Glutamatergic neuron (in vitro differentiated cells): ENCODE results near the gene STK39. TPM values are rescaled to one million over a fixed set of nuclear protein-coding genes. Genes with fewer than 3 reads are reported as not detected.

Experiments used
- DNase-seq: peaks from one replicate; pipeline ENCODE4 v3.0.0; 2022
- H3K27ac Mint-ChIP-seq: one replicate; pipeline ENCODE4 v1.8.0; 2020; ENCODE audit warnings: mild to moderate bottlenecking, mixed read lengths, inconsistent platforms; ENCODE audit not compliant: unreplicated experiment
- H3K27me3 Mint-ChIP-seq: one replicate; pipeline ENCODE4 v1.8.0; 2020; ENCODE audit warnings: mild to moderate bottlenecking, moderate library complexity, mixed read lengths, inconsistent platforms; ENCODE audit not compliant: unreplicated experiment
- H3K36me3 Mint-ChIP-seq: one replicate; pipeline ENCODE4 v1.8.0; 2020; ENCODE audit warnings: mild to moderate bottlenecking, mixed read lengths, inconsistent platforms; ENCODE audit not compliant: unreplicated experiment
- H3K4me1 Mint-ChIP-seq: one replicate; pipeline ENCODE4 v1.8.0; 2020; ENCODE audit warnings: mild to moderate bottlenecking, low read depth, mixed read lengths, inconsistent platforms; ENCODE audit not compliant: unreplicated experiment
- H3K4me3 Mint-ChIP-seq: one replicate; pipeline ENCODE4 v1.8.0; 2020; ENCODE audit warnings: mild to moderate bottlenecking, mixed read lengths, inconsistent platforms; ENCODE audit not compliant: unreplicated experiment
- H3K9me3 Mint-ChIP-seq: one replicate; pipeline ENCODE4 v1.8.0; 2020; ENCODE audit warnings: mild to moderate bottlenecking, moderate library complexity, mixed read lengths, inconsistent platforms; ENCODE audit not compliant: unreplicated experiment
- total RNA-seq: library from RNA; stranded (reverse); fragmentation: NEBNext Ultra II Directional; extraction: Animal tissue kit (Norgen Biotek cat#: 25700); gene quantifications from one replicate; pipeline ENCODE4 v1.2.1, GENCODE V29; 2021; ENCODE audit not compliant: unreplicated experiment
- TF ChIP-seq, protein P1 (sequence below): fragments of 200-600 bp; sonication (generic); IDR thresholded peaks from one replicate; pipeline ENCODE4 v1.5.0; 2021; ENCODE audit not compliant: partially characterized antibody, unreplicated experiment

The STK39 gene
- total RNA-seq, 1 donor from 2014 or later = 35.9 TPM

DNA sequence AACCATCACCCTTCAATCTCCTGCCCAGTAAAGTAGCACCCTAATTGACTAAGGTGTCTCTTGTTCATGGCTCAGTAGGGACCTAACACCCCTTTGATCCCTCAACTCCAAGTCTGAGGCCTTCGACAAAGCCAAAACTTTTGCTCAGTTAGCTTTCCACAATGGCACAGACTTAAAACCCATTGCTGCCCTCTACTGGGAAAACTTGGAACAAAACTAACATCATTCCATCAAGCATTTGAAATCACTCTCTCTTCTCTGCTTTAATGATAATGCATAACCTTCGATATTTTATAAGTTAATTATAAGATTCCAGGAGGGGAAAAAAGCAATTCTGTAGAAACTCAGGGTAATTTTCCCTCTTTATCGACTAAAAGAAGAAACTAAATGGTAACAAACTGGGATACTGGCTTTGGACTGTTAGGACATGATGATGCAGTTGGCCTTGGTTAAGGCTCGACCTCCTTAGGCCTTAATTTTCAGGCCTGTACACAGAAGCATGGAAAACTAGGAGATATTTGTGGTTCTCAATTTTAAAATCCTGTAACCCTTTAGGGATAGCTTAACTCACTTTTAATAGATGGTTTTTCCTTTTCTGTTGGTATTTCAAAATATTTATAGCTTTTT lies 127.8 kb downstream of the STK39 start:
- H3K27me3 Mint-ChIP-seq = no peaks in the 10 kb centered on the region
- no peak overlapping the region for H3K27ac Mint-ChIP-seq
- no peaks in the 10 kb centered on the region for H3K4me1 Mint-ChIP-seq
- no peaks in the 10 kb centered on the region for H3K9me3 Mint-ChIP-seq
- no peak overlapping the region for H3K4me3 Mint-ChIP-seq
- TF ChIP-seq, protein P1, sequence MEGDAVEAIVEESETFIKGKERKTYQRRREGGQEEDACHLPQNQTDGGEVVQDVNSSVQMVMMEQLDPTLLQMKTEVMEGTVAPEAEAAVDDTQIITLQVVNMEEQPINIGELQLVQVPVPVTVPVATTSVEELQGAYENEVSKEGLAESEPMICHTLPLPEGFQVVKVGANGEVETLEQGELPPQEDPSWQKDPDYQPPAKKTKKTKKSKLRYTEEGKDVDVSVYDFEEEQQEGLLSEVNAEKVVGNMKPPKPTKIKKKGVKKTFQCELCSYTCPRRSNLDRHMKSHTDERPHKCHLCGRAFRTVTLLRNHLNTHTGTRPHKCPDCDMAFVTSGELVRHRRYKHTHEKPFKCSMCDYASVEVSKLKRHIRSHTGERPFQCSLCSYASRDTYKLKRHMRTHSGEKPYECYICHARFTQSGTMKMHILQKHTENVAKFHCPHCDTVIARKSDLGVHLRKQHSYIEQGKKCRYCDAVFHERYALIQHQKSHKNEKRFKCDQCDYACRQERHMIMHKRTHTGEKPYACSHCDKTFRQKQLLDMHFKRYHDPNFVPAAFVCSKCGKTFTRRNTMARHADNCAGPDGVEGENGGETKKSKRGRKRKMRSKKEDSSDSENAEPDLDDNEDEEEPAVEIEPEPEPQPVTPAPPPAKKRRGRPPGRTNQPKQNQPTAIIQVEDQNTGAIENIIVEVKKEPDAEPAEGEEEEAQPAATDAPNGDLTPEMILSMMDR = peak; percentile 65
- DNase-seq = no peak
- no peaks in the 10 kb centered on the region for H3K36me3 Mint-ChIP-seq

DNA sequence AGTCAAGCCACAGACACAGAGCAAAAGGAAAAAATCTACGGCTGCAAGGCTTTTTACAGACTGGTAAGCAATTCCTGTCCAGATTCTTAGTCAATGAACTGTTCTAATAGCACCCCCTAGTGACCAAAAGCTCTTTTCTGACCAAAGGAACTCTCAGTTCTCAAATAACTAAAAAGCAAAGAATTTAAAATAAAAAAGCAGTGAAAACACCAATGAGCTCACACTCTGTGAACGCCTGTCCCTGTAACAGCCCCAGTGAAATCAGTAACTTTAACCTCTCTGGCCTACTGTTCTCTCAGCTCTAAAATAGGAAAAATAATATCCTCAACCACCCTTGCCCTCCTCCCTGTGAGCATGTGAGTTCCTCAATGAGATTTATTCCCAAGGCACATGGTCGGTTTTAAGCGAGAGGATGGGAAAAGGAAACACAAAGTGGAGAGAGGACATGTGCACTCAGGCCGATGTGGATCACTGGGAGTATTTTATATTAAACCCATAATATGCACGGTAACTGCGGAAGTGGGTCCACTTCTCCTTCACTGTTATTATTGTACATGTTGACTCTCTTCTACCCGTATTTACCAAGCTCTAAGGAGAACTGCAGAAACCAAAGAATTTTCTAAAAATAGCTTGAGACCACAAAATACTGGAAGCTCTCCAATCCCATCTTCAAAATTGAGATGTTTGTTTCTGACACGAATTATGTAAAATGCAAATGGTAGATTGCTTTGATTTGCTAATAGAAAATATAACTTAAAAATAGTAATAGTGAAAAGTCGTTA lies 128.5 kb downstream of the STK39 start:
- H3K4me1 Mint-ChIP-seq = no peaks in the 10 kb centered on the region
- no peak overlapping the region for H3K4me3 Mint-ChIP-seq
- no peaks in the 10 kb centered on the region for H3K9me3 Mint-ChIP-seq
- H3K27ac Mint-ChIP-seq = no peak overlapping the region
- TF ChIP-seq, protein P1 = peak; percentile 81
- no peak for DNase-seq
- H3K27me3 Mint-ChIP-seq = no peaks in the 10 kb centered on the region
- H3K36me3 Mint-ChIP-seq = no peaks in the 10 kb centered on the region

DNA sequence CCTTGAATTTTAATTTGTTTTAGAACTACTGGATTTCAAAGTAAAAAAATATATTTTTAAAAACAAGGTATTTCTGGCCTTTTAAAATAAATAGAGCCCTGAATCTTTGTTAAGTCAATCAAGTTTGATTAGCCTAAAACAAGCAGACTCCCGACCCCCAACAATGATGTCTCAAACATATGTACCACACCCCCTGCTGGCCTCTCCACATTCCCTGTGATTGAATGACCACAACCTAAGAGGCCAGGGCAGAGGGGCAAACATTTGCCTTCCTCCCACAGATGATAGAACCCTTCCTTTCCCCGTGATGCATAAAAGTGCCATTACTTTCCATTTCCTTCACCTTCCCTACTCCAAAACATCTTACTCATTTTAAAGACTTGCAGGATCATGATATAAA lies 130.9 kb downstream of the STK39 start:
- TF ChIP-seq, protein P1 = peak; percentile 40
- Mint-ChIP-seq H3K27ac (no peak overlapping the region), H3K4me1 (no peaks in the 10 kb centered on the region), H3K27me3 (no peaks in the 10 kb centered on the region), H3K36me3 (no peaks in the 10 kb centered on the region), H3K4me3 (no peak overlapping the region), H3K9me3 (no peaks in the 10 kb centered on the region)
- DNase-seq = peak; percentile 40

GRCh38 chr2:168114619-168115018 lies 132.8 kb downstream of the STK39 start:
- Mint-ChIP-seq H3K9me3 (no peaks in the 10 kb centered on the region), H3K27ac (no peak overlapping the region), H3K4me3 (no peak overlapping the region), H3K27me3 (no peaks in the 10 kb centered on the region), H3K4me1 (no peaks in the 10 kb centered on the region), H3K36me3 (no peaks in the 10 kb centered on the region)
- no peak for DNase-seq
- TF ChIP-seq, protein P1 = no peak

DNA sequence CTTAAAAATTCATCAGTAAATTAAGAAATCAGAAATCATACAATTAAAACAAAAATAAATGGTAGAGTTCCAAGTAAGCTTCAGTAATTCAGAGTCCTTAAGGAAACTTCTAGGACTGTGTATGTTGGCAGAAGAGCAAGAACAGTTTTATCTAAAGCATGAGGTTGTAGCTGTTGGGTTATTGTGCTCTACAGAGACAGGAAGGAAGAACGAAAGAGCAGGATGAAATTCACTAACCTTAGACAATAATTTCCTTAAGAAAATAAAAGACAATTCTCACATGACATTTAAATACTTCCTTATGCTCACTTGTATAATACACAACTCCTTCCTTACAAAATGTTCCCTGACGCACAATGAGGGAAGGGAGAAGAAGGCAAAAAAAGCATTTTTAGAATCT lies 133.4 kb downstream of the STK39 start:
- Mint-ChIP-seq H3K27me3 (no peaks in the 10 kb centered on the region), H3K9me3 (no peaks in the 10 kb centered on the region), H3K4me1 (no peaks in the 10 kb centered on the region), H3K4me3 (no peak overlapping the region), H3K27ac (no peak overlapping the region), H3K36me3 (no peaks in the 10 kb centered on the region)
- TF ChIP-seq, protein P1 = no peak
- DNase-seq = no peak
